ENCODE data around the gene IFNA2.

DNA sequence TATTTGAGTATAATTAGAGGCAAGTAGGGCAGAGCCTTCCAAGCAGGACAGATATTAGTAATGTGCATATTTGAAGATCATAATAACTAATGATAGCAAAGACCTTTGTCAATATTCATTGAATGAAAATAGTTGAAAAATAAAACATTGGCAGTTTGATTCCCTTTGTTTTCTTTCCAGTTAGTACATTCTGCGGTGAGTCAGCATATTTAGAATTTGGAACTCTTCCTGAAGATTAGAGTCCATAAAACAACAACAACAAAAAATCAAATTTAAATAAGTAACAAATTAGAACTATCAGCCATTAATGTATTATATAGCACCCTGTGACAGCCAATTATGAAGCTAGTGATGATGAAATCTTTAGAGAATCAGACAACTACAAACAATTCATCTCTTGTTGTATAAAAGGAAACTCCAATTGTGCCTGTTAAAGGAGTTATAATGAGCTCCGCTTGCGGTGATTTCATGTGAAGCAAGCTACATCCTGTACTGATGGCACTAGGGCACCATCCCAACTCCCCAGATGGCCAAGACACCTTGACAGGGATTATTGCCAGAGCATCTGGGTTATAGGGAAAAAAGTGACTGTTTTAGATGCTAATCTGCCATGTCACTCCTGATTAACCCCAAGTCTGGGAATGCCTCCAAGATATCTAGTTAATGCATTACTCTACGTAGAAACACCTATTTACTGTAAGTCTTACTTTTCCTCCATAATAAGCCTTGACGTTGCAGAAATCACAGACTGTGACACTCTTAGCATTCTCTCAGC is 30.5 kb upstream of the IFNA2 start:
- TF ChIP-seq CTCF (IDR thresholded peaks at IDR 0.05; ENCODE audit: poor library complexity) (no peak), EZH2phosphoT487 (IDR thresholded peaks at IDR 0.05; ENCODE audit: low read depth, severe bottlenecking, unreplicated experiment) (no peak), EZH2 (IDR thresholded peaks at IDR 0.05; ENCODE audit: borderline replicate concordance) (no peak)
